GM18868 (cell line): ENCODE data around the gene RNPS1.

Experiments
- ATAC-seq: cut with Tn5 transposase; IDR thresholded peaks from one replicate; pipeline ENCODE4 v1.9.1; 2021; ENCODE audit warnings: mild to moderate bottlenecking, moderate library complexity; ENCODE audit not compliant: unreplicated experiment

Gene RNPS1, protein sequence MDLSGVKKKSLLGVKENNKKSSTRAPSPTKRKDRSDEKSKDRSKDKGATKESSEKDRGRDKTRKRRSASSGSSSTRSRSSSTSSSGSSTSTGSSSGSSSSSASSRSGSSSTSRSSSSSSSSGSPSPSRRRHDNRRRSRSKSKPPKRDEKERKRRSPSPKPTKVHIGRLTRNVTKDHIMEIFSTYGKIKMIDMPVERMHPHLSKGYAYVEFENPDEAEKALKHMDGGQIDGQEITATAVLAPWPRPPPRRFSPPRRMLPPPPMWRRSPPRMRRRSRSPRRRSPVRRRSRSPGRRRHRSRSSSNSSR

DNA sequence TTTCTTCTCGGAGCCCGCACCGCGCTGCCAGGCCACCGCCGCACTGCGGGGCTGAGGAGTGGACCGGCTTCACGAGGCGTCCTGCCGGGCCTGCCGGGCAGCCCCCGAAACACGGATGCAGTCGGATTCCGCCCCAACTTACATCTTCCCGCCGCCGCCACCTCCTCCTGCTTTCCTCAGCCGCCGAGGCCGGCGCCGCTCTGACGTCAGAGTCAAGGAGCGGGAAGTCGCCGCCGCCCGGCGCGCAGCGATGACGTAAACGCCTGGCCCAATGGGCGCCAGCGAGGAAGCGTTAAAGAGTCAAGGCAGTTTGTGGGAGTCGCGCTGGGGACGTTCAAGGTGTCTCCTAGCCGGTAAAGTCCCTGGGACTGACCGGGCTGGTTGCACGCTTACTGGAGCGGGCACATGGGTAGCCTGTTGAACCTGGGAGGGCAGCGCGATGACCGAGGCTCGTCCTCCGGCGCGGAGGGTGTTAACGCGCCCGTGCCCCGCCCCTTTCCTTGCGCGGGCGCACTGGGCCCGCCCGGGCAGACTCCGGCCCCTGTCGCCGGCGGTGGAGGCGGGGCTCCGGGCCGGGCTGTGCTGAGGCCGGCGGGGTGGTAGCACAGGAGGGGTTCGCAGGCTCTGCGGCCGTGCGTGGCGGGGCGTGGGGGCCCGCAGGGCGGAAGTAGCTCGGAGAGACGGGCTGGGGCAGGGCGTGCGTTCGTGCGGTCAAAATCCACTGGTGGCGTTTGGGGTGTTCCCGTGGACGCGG is at the start of gene RNPS1:
Gene RNPS1, minus strand, starts transcription at position 214 of the 754 bp plus-strand sequence. CDS start 3,483 bp downstream, outside the sequence.
- peak; percentile 78 for ATAC-seq

- no peak for ATAC-seq
Measured at GRCh38 chr16:2317231-2318020, 49.5 kb upstream of the RNPS1 start.

DNA sequence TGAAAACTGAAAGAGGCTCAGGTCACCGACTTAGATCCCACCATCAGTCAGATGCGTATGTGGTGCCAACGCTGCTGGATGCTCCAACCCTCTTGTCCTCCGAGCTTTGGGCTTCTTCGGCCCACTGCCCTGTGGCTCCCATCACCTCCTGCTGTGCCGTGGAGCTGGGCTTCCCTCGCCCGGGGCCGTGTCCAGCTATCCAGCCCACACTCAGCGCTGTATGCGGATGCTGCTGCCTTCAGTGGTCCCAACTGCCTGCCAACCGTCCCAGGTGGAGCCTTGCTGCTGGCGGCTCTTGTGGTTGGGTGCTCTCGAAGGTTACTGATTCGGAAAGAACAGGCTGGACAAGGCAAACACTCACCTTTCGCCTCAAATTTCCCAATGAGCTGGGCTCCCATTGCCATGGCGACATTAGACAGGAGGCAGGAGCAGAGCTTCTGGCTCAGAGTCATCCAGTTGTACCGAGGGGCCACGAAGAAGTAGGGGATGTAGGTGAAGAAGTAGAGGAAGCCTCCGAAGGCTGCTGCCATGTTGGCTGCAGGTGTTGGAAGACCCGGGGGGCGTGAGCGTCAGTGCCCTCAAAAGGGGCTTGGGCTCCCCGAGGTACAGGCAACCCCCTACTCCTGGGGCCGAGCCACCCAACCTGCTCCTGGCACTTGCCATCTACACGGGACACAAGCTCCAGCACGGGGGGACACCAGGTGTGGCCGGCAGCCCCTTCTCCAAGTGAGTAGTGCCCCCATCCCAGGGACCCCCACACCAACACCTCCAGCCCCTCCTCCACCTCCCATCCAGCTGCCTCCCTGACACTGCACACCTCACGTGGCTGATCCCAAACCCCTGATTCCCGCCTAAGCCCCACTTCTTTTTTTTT is 40.4 kb upstream of the RNPS1 start:
- no peak for ATAC-seq

GRCh38 chr16:2299915-2300192 is 31.9 kb upstream of the RNPS1 start:
- ATAC-seq: no peak

GRCh38 chr16:2299121-2299914 is 31.4 kb upstream of the RNPS1 start:
- no peak for ATAC-seq

DNA sequence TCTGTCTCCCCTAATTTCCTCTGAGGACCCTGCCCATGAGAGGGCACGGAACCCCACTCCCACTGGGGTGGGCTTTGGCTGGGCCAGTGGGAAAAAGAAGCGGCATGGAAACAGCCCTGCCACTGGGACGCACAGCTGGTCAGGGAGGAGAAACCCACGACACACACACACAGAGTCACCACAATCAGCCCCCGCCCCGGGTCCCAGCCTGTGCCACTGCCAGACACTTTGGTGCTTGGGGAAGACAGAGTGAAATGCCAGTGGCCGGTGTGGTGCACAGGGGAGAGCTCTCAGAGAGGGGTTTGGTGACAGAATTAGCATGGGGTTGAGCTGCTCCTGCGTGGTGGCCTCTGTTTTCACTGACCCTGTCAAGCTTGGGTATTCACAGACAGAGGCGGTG is 30.7 kb upstream of the RNPS1 start:
- no peak for ATAC-seq

DNA sequence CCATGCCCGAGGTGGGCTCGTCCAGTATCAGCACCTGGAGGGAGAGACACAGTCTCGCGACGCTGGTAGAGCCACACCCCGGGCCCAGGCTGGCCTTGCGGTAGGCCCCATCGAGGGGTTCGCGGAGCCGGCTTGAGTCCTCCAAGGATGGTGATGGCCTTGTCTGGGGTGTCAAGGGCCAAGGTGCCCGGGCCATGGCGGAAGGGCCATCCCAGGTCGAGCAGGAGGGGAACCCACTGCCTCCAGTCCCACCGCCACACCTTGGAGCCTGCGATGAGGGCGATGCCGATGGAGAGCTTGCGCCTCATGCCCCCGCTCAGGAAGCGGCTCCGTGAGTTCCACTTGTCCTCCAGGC is 29.6 kb upstream of the RNPS1 start:
- ATAC-seq: no peak

GRCh38 chr16:2296661-2297505 is 29.0 kb upstream of the RNPS1 start:
- no peak for ATAC-seq

DNA sequence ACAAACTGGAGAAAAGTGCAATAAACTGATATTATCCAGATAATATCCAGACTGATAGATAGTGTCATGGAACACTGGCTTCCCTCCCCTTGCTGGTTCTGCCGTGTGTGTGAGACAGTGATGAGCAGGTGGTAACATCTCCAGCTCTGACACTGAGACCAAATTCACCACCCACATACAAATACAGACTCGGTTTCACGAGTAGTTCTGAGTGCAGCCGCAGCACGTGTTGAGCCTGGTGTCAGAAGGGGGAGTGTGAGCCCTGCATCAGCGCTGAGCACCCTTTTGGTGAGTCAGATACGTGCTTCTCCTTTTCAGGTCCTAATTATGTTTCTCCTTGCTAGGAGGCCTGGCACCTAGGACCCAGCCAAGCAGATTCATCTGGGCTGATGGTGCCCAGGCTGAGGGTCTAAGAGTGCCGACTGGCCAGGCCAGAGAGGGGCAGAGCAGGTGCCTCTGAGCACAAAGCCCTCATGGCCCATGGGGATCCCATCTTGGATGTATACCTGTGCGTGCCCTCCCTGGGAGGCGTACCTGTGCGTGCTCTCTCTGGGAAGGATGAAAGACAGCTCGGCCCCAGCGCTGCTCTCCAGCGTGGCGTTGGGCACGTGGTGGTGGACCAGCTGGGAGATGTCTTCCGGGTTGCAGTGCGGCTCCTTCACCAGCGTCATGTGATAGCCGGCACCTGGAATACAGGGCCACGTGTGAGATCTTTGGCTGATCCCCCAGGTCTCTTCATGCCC is 27.3 kb upstream of the RNPS1 start:
- peak; percentile 87 for ATAC-seq

DNA sequence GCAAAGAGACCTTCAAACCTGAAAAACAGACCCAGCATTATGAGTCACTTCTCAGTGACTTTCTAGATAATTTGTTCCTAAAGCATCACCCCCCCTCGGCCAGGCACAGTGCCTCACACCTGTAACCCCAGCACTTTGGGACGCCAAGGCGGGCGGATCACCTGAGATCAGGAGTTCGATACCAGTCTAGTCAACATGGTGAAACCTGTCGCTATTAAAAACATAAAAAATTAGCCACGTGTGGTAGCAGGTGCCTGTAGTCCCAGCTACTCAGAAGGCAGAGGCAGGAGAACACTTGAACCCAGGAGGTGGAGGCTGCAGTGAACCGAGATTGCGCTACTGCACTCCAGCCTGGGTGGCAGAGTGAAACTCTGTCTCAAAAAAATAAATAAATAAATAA is 24.3 kb upstream of the RNPS1 start:
- no peak for ATAC-seq

DNA sequence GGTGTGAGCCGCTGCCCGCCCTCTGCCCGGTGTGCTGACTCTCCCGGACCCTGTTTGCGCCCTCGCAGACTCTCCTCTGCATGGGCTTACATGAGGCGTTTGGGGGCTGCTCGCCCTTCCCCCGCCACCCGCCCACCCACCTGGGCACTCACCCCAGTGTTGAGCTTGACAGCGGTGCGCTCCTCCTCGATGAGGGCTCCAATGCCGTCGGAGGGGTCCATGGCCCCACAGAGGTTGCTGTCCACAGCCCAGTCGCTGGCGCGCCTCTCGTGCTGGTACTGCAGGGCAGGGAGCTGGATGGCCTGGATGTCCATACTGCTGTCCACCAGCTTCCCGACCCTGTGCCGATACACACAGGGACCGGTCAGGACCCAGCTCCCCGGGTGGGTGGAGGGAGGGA is 21.4 kb upstream of the RNPS1 start:
- ATAC-seq: no peak

DNA sequence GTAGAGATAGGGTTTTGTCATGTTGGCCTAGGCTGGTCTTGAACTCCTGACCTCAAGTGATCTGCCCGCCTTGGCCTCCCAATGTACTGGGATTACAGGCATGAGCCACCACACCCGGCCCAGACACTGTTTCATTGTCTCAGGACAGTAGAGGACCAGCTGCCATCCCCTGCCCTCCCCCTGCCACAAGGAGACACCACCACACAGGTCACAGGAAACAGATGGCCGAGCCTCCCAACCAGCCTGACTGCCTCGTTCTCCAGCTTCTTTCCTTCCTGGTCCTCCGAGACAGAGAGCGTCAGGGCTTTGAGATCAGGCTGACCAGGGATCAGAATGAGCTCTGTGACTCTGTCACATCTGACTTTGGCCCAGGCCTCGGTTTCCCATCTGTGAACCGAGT is 20.8 kb upstream of the RNPS1 start:
- no peak for ATAC-seq

DNA sequence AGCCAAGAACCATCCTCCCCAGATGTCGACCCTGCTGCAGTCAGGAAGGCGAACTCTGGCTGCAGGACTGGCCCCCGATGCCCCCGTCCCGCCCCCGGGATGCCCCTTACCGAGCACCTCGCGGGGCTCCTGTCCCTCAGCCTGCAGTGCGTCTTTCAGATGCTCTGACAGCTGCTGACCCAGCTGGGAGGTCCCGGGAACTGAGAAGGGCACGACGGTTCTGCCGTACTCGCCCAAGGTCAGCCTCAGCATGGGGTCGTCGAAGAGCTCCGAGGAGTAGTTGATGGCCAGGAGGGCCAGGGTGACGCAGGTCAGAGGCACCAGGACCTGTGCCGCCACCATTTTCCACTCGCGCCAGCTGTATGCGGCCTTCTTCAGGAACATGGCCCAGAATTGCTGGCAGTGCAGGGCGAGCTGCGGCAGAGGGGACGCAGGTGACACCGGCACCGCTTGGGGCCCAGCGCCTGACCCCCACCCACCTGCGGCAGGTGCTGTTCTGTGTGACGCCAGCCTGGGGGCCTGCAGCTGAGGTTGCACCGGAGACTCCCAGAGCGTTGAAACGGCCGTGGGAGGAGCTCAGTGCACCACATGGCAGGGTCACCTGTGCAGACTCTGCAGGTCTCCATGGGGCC is 20.1 kb upstream of the RNPS1 start:
- no peak for ATAC-seq

- no peak for ATAC-seq
Measured at GRCh38 chr16:2286550-2286949, 18.6 kb upstream of the RNPS1 start.

- no peak for ATAC-seq
Measured at GRCh38 chr16:2285731-2286191, 17.8 kb upstream of the RNPS1 start.

- no peak for ATAC-seq
Measured at GRCh38 chr16:2284797-2285576, 17.1 kb upstream of the RNPS1 start.
